ENCODE data around the gene CXXC4. TPM values are rescaled to one million over a fixed set of nuclear protein-coding genes. Genes with fewer than 3 reads are reported as not detected.

The CXXC4 gene
- total RNA-seq, 1 experiment from 2014 or later = 1.0 TPM

DNA sequence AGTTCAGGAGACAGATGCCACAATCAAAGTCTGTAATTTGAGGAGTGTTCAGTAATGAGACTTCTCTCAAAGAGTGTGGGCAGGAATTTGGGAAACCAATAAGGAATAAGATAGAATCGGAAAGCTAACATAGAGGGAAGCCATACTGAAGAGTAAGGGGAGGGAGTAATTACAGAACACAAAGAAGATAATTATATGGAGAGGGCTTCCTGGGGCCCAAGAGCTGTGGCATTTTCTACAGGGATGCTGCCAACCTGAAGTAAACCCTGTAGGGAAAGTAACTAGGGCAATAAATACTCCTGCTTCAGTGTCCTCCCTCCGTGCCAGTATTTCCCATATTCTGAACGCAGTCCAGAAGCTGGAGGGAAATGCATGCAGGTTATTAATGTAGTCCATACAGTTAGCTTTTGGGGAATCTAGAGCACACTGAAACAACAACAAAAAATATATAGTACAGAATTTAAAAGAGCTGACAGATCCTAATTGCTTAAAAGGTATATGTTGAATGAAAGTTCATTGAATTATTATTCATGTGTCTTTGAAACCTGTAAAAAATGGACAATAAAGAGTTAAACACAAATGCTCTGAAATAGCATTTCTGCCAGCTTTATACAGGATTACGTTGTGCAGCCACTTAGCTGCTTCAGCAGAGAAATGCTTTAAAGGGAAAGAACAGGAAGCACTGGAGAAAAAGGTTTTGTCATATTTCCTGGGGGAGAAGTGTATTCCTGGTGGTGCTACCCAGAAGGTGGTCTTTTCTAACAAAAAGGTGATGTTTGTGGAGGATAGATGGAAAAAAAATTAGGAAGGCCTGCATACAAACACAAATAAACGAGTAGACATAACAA, 48.0 kb downstream of the CXXC4 start:
- no peak for DNase-seq (ENCODE audit: low read depth)
- in situ Hi-C loops (cut with HindIII; ENCODE audit: low pct_unique_long_range_greater_than_20kb, low sequenced_read_pairs) = no loop called here

- no peak for DNase-seq (ENCODE audit: low read depth)
- in situ Hi-C loops (cut with HindIII; ENCODE audit: low pct_unique_long_range_greater_than_20kb, low sequenced_read_pairs) = no loop called here
Observed at GRCh38 chr4:104444685-104445084, 50.0 kb downstream of the CXXC4 start.

DNA sequence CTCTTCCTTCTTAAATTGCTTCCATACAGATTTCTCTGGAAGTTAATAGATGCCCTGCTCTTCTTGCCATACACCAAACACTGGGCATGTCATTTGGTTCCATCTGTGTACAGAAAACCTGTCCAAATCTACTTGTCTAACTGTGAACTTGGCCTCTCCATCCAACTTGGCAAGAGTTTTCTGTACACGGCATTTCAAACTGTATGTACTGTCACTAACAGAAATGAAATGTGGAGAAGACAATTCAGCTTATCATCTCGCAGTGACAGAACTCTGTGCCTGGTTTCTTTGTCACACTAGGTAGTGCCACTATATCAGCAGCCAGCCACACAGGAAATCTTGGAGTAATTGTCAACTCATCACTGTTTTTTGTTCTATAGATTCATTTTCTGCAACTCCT, 58.2 kb downstream of the CXXC4 start:
- in situ Hi-C loops (cut with HindIII; ENCODE audit: low pct_unique_long_range_greater_than_20kb, low sequenced_read_pairs) = no loop called here
- DNase-seq (ENCODE audit: low read depth) = no peak

DNA sequence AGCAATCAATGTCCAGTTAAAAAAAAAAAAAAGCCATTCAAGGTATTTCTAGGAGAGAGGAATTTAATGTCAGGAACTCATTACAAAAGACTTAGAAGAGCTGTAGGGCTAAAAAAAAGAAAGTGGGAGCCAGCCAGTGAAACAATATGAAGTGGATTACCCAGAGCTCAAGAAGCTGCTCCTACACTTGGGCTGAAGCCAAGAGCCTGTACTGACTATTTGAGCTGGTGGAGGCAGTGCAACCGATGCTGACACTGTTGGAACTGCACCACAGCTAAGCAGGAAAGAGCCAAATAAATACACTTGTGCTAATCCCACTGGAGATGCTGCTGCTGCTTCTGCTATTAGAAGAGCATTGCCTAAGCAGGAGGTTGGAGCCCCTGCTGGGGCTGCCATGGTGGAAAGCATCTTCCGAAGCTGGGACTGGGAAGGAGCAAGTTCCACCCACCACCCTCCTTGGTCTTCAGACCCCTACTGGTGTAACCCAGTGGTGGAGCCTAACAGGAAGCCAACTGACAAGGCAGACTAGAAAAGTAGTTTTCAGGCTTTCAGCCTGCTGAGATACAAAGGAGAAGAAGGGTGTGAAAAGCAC, 65.4 kb downstream of the CXXC4 start:
- in situ Hi-C loops (cut with HindIII; ENCODE audit: low pct_unique_long_range_greater_than_20kb, low sequenced_read_pairs) = no loop called here
- no peak for DNase-seq (ENCODE audit: low read depth)

DNA sequence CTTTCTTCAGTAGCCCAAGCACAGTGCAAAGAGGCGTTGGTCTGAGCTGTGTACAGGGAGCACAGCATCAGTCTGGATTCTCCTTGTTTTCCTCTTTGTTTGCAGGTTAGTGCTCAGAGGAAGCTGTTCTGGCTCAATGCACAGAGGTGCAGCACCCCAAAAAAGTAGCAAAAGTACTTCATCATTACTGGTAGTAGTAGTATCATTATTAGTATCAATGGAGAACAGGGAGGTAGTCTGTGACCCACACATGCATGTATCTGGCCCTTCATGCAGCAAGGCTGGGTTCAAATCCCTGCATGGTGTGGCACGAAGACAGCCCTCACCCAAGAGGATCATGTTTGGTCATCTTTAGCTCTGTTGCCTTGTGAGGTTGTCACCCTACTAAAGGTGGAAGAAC, 68.7 kb downstream of the CXXC4 start:
- in situ Hi-C loops (cut with HindIII; ENCODE audit: low pct_unique_long_range_greater_than_20kb, low sequenced_read_pairs) = no loop called here

DNA sequence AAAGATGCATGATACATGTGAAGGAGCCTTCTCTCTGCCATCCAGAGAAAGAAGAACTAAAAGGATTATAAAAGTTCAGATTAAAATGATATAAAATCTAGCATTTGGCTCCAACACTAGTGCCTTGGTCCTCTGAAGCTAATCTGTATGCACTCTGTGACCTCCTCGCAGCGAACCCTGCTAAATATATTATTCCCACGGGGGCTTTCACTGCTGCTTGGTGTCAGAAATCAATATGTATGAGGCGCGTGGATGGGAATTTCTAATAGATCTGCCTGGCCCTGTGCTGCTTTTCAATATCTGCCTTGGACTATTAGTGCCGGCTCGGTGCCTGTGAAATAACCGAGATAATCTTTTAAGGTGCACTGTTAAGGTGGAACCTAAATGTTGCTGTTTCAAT, 69.7 kb downstream of the CXXC4 start:
- in situ Hi-C loops (cut with HindIII; ENCODE audit: low pct_unique_long_range_greater_than_20kb, low sequenced_read_pairs) = no loop called here
- DNase-seq (ENCODE audit: low read depth) = no peak

More for the DNA sequence above, 68.7 kb downstream of the CXXC4 start:
- DNase-seq (ENCODE audit: low read depth) = no peak

- in situ Hi-C loops (cut with HindIII; ENCODE audit: low pct_unique_long_range_greater_than_20kb, low sequenced_read_pairs) = no loop called here
- DNase-seq (ENCODE audit: low read depth) = no peak
Observed at GRCh38 chr4:104424475-104424941, 70.2 kb downstream of the CXXC4 start.

DNA sequence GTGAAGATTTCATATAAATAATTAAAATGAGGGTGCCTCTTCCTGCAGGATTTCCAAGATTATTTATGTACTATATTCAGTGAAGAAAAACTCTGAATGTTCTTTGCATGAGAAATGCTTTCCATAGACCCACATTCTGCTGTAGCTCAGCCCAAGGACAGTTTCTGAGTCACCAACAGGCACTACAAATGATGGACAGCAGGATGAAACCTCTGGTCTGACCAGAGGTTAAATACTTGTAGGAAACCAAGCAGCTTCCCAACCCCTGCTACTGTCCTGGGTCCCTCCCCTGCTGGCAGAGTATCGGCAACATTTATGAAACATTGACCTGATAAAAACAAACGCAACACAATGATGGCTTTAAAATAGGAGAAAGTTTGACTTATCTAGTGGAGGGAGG, 73.1 kb downstream of the CXXC4 start:
- no peak for DNase-seq (ENCODE audit: low read depth)
- in situ Hi-C loops (cut with HindIII; ENCODE audit: low pct_unique_long_range_greater_than_20kb, low sequenced_read_pairs) = no loop called here

GRCh38 chr4:104420766-104421165, 73.9 kb downstream of the CXXC4 start:
- no peak for DNase-seq (ENCODE audit: low read depth)
- in situ Hi-C loops (cut with HindIII; ENCODE audit: low pct_unique_long_range_greater_than_20kb, low sequenced_read_pairs) = no loop called here

Data from Caki2 (cell line).